Measurements from ENCODE around the gene BBX.

Gene BBX

GRCh38 chr3:107604057-107604822 lies 81.5 kb downstream of the BBX start:
- no peak for DNase-seq

- no peak for DNase-seq
Observed at GRCh38 chr3:107611775-107612469, 89.2 kb downstream of the BBX start.

- DNase-seq: no peak
Observed at GRCh38 chr3:107612664-107613084, 89.9 kb downstream of the BBX start.

GRCh38 chr3:107619549-107619948 lies 96.8 kb downstream of the BBX start:
- DNase-seq: no peak

- DNase-seq: no peak
Observed at GRCh38 chr3:107620534-107620933, 97.8 kb downstream of the BBX start.

- DNase-seq: no peak
Observed at GRCh38 chr3:107621465-107621864, 98.7 kb downstream of the BBX start.

- no peak for DNase-seq
Observed at GRCh38 chr3:107627962-107628542, 105.3 kb downstream of the BBX start.

GRCh38 chr3:107629566-107629965 lies 106.8 kb downstream of the BBX start:
- DNase-seq: no peak

GRCh38 chr3:107630779-107631178 lies 108.0 kb downstream of the BBX start:
- no peak for DNase-seq

- DNase-seq: no peak
Observed at GRCh38 chr3:107632576-107632975, 109.8 kb downstream of the BBX start.

- no peak for DNase-seq
Observed at GRCh38 chr3:107633327-107634098, 110.8 kb downstream of the BBX start.

GRCh38 chr3:107634099-107634489 lies 111.3 kb downstream of the BBX start:
- DNase-seq: no peak

GRCh38 chr3:107637416-107638183 lies 114.8 kb downstream of the BBX start:
- no peak for DNase-seq

GRCh38 chr3:107641572-107642307 lies 119.0 kb downstream of the BBX start:
- no peak for DNase-seq

- DNase-seq: no peak
Observed at GRCh38 chr3:107643038-107643883, 120.5 kb downstream of the BBX start.

- DNase-seq: no peak
Observed at GRCh38 chr3:107644631-107645030, 121.9 kb downstream of the BBX start.

- DNase-seq: no peak
Observed at GRCh38 chr3:107650788-107651187, 128.0 kb downstream of the BBX start.

- no peak for DNase-seq
Observed at GRCh38 chr3:107651782-107652181, 129.0 kb downstream of the BBX start.

GRCh38 chr3:107654218-107654617 lies 131.5 kb downstream of the BBX start:
- DNase-seq: no peak

GRCh38 chr3:107657971-107658370 lies 135.2 kb downstream of the BBX start:
- no peak for DNase-seq
